HG03045 (cell line): ENCODE data around the gene FHOD3.

Experiments used
- ATAC-seq: cut with Tn5 transposase; IDR thresholded peaks from one replicate; pipeline ENCODE4 v1.9.1; 2021; ENCODE audit warnings: mild to moderate bottlenecking, moderate library complexity; ENCODE audit not compliant: unreplicated experiment

The FHOD3 gene

DNA sequence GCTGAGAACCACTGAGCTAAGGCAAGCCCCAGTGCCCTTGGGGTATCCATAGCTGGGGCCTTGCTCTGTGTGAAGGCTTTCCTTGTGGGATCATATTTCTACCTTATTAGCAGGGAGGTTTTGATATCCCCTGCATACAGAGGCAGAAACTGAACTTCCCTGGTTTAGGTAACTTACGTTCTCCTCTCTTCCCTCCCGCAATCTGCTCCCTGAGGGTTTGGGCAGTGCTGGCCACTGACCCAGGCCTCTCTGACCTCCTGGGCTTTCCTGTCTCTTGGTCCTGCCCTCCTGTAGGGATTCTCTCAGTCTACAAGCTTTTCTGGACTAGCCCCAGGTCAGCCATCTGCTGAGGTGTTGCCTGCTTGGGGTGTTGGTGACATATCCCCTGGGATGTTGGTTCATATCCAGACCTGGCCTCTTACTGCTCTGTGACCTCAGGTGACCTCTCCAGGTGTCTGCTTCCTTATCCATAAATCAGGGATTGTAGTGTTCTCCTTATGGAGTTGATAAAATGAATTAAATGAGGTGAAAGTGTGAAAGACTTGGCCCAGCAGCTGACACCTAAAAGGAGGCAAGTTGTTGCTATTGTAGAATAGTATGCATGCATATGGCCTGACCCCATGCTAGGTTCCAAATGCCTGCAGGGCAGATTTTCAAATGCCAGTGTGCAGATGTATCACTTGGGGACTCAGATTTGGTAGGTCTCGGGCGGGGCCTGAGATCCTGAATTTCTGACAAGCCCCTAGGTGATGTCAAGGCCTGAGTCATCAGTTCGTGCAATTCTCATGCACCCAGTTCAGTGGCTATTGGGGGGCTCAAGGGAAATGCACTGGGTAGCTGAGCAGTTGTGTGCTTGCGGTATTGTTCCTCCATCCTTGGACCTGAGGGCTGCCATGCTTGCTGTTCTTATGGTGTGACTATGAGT, 106.6 kb downstream of the FHOD3 start:
- no peak for ATAC-seq

DNA sequence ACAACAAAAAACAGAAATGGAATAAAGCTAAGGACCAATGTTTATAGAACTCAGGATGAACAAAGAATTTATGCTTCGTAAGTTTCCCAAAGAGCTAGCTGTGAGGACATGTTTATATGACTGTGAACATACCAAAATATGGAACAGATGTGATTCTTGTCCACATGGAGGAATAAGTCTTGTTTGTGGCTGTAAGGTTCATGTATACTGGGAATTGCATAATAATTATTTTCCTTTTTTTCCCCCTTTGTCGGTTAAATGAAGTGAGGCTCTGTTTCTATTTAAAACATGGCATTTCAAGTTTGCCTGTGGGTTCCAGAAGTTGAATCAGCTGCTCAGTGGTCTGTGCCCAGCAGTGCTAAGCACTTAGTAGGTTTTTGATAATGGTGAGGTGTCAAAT, 108.1 kb downstream of the FHOD3 start:
- no peak for ATAC-seq

DNA sequence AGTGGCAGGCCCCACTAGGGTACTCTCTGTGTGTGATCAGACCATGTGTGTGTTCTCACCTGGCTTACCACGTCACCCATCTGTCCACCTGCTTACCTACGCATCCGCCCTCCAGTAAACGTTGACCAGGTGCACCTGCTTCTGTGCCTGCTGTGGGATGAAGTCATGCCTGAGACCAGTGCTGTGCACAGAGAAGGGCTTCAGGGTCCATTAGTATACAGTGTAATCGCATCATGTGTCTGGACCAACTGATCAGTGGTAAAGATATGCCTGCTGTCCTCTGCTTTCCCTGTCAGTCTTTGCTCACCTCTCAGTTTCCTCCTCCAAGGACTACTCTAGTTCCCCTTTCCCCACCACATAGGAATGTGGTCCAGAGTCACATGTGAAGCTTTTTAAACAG, 109.3 kb downstream of the FHOD3 start:
- no peak for ATAC-seq

DNA sequence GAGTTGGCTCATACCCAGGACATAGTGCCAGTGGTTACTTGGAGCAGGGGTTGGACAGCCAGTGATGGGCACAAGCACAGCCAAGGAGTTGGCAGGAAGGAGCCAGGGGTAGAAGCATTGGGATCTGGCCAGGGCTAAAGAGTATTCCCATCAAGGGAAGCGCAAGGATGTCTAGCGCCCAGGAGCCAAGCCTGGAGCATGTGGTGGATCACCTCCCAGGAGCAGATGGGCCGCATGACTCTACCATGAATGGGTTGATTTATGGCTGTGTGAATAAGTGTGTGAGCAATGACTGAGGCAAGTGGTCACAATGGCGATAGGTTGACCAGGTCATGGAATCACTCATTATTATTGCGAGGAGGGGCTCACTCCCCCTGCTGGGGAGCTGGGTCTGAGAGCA, 111.1 kb downstream of the FHOD3 start:
- no peak for ATAC-seq

GRCh38 chr18:36409779-36410178, 112.3 kb downstream of the FHOD3 start:
- no peak for ATAC-seq

GRCh38 chr18:36410346-36410745, 112.8 kb downstream of the FHOD3 start:
- no peak for ATAC-seq

- ATAC-seq = no peak
Observed at GRCh38 chr18:36411745-36412168, 114.2 kb downstream of the FHOD3 start.

GRCh38 chr18:36412778-36413177, 115.3 kb downstream of the FHOD3 start:
- ATAC-seq = no peak

- ATAC-seq = no peak
Observed at GRCh38 chr18:36415171-36415570, 117.7 kb downstream of the FHOD3 start.

GRCh38 chr18:36415625-36416024, 118.1 kb downstream of the FHOD3 start:
- ATAC-seq = no peak

DNA sequence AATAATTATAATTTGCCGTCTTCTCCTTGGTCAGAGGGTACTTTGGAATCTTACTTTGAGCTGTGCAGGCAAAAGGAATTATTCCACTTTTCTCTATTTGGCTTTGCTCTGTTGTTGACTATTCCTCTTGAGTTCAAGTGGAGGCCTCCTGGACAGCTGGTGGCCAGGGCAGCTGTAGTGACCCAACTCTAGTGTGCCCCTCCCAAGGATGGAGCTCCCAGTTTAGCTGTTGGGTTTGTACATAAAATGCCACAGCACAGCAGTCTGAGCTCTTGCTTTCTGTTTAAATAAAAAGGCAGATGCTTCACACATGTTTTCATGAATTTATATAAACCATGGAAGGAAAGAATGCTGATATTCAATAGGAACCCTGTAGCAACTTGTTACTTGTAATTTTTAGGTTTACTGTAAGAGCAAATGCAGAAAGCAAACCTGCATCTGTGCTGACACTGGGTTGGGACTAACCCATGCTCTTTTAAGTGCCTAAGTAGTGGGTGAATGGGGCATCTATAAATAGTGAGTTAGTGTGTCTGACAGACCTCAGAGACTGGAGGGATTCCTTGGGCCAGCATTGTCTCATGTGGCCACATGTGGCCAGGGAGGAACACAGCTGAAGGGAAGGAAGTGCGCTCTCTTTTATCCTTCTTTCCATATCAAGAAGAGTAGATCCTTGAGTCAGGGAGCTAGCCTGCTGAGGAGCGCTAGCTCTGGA, 121.8 kb downstream of the FHOD3 start:
- ATAC-seq = no peak

GRCh38 chr18:36419900-36420531, 122.5 kb downstream of the FHOD3 start:
- ATAC-seq = no peak

DNA sequence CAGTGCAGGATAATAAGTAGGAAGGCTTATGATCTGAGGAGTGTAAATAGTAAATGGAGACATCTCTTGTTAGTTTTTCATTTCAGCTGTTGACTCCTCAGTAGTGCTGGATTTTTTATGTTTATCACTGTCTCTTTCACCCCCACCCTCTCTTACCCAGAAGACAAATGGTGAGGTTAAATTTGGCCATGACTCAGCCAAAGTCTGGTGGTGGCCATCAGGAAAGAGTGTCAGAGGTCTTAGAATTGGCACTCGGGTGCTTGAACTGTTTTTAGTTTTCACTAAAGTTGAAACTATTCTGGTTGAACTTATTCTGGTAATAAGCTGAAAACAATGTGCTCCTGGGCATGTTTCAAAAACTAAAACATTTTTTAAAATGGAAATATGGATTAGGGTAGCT, 123.3 kb downstream of the FHOD3 start:
- ATAC-seq = no peak

DNA sequence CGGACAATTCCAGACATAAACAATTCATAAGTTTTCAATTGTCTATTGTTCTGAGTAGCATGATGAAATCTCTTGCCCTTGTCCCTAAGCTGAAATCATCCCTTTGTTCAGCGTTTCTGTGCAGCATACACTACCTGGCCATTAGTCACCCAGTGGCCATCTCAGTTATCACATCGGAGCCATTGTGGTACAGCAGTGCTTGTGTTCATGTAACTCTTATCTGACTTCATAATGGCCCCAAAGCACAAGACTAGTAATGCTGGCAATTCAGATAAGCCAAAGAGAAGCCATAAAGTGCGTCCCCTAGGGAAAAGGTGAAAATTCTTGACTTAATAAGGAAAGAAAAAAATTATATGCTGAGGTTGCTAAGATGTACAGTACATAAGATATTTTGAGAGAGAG, 127.2 kb downstream of the FHOD3 start:
- ATAC-seq = no peak

GRCh38 chr18:36427369-36427768, 129.9 kb downstream of the FHOD3 start:
- no peak for ATAC-seq

DNA sequence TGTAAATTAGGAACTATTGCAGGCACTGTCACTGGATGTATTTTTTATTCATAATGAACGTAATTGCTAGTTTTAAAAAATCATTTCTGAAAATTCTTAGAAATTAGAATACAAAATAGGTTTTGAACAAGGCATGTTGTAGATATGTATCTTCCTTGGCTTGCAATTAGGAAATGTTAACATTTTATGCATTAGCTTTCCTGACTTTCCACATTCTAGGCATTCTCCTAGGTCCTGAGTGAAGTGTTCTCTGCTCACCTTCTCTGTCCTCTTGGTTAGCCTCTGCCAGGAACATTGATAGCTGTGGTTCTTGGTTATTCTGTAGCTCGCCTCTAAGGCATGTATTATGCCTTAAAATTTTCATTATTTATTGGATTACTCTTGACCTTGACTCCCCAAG, 130.3 kb downstream of the FHOD3 start:
- no peak for ATAC-seq

DNA sequence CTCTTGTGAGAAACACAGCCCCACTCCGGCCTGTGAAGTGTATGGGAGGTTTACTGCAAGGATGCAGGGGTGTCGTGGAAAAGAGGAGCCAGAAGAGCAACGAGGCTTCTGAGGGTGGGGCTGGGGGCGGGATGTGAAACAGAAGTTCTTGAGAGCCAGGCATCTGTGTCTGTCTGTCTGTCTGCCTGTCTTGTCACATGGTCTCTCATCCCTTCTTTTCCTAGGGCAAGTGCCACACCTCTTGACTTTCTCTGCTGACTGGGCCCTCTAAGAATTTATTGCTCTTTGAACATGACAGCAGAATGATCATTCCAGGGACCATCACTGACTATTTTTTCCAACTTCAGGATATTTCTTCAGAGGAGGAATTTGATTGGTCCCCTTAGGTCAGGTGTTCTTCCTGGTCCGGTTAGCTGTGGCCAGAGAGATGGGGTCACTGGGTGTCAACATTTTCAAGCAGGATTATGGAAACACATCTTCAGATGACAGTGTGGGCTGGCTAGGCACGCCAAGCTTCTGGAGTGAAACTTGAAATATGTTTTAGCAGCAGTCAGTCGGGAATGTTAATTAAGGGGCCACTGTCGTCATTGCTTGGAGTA, 131.0 kb downstream of the FHOD3 start:
- no peak for ATAC-seq

GRCh38 chr18:36432880-36433555, 135.5 kb downstream of the FHOD3 start:
- ATAC-seq = no peak

DNA sequence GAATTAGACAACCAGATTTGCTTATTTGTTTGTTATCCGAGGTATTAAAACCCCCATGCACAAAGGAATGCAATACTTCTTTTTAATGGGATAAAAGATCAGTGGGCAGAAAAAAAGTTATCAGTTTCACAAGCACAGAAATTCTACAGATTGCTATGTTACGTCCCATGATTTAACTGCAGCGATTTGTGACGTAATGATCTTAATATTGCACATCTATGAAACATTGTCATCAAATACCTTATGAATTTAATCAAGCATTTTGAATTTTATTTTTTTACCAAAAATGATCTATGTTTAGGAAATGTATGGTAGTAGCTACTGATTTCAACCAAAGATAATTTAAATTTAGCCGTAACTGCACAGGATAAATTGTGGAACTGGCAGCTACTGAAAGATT, 138.9 kb downstream of the FHOD3 start:
- ATAC-seq = no peak

GRCh38 chr18:36440614-36441013, 143.1 kb downstream of the FHOD3 start:
- no peak for ATAC-seq
